Measurements from ENCODE around the gene SDK1.

- TF ChIP-seq CTCF (IDR thresholded peaks at IDR 0.05) = no peak
- no peak for TF ChIP-seq POLR2AphosphoS5 (IDR thresholded peaks at IDR 0.05)
- no peak for TF ChIP-seq EP300 (IDR thresholded peaks at IDR 0.05)
- TF ChIP-seq POLR2A (IDR thresholded peaks at IDR 0.05) = no peak
These were observed 921.6 kb downstream of the SDK1 start for GRCh38 chr7:4222676-4223075.
